Esophagus muscularis mucosa (tissue), 4 donors: ENCODE results near the gene RPL37A.
A peak's percentile ranks its signal among the peaks of the same experiment; 100 is the strongest.

Experiments used
- EP300 ChIP-seq: sonication (generic); formaldehyde crosslinking; IDR thresholded peaks from one replicate; pipeline ENCODE4 v1.6.1; 2017; ENCODE audit warnings: antibody characterized with exemption
- POLR2A ChIP-seq: fragments of 450-650 bp; IDR thresholded peaks from one replicate; pipeline ENCODE4 v1.6.1; 2017; ENCODE audit warnings: antibody characterized with exemption, moderate library complexity, mild to moderate bottlenecking, low read depth
- POLR2AphosphoS5 ChIP-seq, 2 donors: sonication (generic); formaldehyde crosslinking; IDR thresholded peaks; one replicate each; pipeline ENCODE4 v1.6.1; 2017; ENCODE audit warnings: antibody characterized with exemption in 2 of 2
- TF ChIP-seq, protein P1 (sequence below), 3 experiments: fragments of 200-600 bp in 2 of 3; fragments of 450-650 bp in 1 of 3; sonication (generic) in 2 of 3; IDR thresholded peaks; one replicate each; pipeline ENCODE4 v1.5.1; 2017 to 2019; ENCODE audit warnings: antibody characterized with exemption in 3 of 3, mild to moderate bottlenecking in 2 of 3, moderate library complexity in 1 of 3

GRCh38 chr2:216540920-216541319 lies 42.3 kb downstream of the RPL37A start:
- TF ChIP-seq, protein P1, sequence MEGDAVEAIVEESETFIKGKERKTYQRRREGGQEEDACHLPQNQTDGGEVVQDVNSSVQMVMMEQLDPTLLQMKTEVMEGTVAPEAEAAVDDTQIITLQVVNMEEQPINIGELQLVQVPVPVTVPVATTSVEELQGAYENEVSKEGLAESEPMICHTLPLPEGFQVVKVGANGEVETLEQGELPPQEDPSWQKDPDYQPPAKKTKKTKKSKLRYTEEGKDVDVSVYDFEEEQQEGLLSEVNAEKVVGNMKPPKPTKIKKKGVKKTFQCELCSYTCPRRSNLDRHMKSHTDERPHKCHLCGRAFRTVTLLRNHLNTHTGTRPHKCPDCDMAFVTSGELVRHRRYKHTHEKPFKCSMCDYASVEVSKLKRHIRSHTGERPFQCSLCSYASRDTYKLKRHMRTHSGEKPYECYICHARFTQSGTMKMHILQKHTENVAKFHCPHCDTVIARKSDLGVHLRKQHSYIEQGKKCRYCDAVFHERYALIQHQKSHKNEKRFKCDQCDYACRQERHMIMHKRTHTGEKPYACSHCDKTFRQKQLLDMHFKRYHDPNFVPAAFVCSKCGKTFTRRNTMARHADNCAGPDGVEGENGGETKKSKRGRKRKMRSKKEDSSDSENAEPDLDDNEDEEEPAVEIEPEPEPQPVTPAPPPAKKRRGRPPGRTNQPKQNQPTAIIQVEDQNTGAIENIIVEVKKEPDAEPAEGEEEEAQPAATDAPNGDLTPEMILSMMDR (IDR thresholded peaks at IDR 0.05) = no peak
- no peak for TF ChIP-seq POLR2A
- peak; percentile 53 to 66 for TF ChIP-seq POLR2AphosphoS5 (IDR thresholded peaks at IDR 0.05)
- TF ChIP-seq EP300 = no peak
